NCI-H1092 treated with DMSO at 0.1 percent for 48 hours (cell line): Measurements from ENCODE around the gene ABHD17C.
"Not testable (repeated sequence)": the region's sequence is repeated elsewhere in the genome, so short reads cannot be mapped to it uniquely, and the experiment has no call there.

ENCODE experiments used
- DNase-seq: peaks from one replicate; lab custom pipeline; 2025; lab: John Stamatoyannopoulos, UW

The ABHD17C gene

GRCh38 chr15:80695099-80695910 is at the start of gene ABHD17C:
ABHD17C (plus strand) TSS chr15:80695310; CDS start chr15:80695430, 120 bp downstream.
- peak; percentile 25 for DNase-seq

DNA sequence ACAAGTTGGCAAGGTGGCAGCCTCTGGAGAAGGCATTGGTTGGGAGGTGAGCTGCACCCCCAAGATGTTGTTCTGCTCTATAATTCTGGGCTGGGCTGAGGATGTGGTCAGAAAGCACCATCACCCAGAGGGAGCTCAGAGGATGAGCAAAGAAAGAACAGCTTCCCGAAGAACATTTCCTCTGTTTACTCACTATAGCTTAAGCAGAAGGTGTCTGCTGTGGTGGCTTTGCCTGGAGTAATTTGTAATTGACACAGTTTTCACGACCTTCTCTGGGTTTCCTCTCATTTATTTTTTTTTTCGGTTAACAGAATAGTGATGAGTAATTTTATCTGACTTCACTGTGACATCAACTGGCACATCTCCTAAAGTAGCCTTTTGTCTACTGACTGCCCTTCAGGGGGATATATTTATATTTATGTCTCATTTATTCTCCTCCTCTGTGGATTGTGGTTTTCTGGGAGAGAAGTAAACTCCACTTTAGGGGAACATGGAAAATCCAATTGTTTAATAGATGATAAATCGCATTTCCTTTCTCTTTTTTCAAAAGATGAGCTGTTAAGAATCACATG is 49.5 kb upstream of the ABHD17C start:
- DNase-seq: no peak

DNA sequence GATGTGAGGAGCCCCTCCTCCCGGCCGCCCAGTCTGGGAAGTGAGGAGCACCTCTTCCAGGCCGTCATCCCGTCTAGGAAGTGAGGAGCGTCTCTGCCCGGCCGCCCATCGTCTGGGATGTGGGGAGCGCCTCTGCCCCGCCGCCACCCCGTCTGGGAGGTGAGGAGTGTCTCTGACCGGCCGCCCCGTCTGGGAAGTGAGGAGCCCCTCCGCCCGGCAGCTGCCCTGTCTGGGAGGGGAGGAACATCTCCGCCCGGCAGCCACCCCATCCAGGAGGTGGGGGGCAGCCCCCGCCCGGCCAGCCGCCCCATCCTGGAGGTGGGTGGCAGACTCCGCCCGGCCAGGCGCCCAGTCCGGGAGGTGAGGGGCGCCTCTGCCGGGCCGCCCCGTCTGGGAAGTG is 47.7 kb upstream of the ABHD17C start:
- not testable (repeated sequence) for DNase-seq

GRCh38 chr15:80654299-80654698 is 40.8 kb upstream of the ABHD17C start:
- DNase-seq: no peak

GRCh38 chr15:80659375-80659774 is 35.7 kb upstream of the ABHD17C start:
- DNase-seq: no peak

DNA sequence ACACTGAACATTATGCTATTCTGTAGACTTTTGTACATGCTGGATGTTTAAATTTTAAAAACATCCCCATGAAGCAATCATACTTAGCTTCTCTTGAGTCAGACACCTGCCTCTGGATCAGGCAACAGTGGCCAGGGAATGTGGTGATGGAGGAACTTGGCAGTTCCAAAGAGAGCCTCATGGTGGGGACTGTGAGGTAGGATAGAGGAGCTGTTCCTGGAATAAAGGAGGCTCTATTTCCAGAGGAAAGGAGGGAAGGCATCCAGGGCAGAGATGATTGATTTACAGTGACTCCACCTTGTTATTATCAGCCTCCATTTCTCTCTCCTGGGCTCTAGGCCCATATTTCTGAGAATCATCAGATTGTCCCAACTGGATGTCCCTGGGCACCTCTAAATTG is 35.0 kb upstream of the ABHD17C start:
- DNase-seq: peak; percentile 19

GRCh38 chr15:80662129-80662528 is 33.0 kb upstream of the ABHD17C start:
- no peak for DNase-seq

- DNase-seq: no peak
Measured at GRCh38 chr15:80662757-80663553, 32.2 kb upstream of the ABHD17C start.

- no peak for DNase-seq
Measured at GRCh38 chr15:80665151-80665550, 30.0 kb upstream of the ABHD17C start.

DNA sequence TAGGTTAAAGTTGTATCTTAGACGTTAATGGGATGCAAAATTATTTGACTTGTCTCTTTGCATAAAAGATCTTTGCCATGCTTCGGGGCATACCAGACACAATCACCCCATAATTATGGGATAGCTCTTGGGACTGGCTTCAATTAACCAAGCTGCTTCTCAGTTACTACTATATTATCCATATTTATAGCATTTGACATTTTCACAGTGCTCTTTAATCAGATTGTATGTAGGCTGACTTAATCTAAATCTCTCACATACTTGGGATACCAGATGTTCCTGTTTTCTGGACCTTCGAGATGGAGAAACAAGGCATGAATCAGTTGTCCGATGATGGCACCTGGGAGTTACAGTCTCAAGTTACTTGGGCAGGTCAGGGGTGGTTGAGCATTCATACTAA is 27.2 kb upstream of the ABHD17C start:
- no peak for DNase-seq

GRCh38 chr15:80668546-80669236 is 26.4 kb upstream of the ABHD17C start:
- DNase-seq: no peak

DNA sequence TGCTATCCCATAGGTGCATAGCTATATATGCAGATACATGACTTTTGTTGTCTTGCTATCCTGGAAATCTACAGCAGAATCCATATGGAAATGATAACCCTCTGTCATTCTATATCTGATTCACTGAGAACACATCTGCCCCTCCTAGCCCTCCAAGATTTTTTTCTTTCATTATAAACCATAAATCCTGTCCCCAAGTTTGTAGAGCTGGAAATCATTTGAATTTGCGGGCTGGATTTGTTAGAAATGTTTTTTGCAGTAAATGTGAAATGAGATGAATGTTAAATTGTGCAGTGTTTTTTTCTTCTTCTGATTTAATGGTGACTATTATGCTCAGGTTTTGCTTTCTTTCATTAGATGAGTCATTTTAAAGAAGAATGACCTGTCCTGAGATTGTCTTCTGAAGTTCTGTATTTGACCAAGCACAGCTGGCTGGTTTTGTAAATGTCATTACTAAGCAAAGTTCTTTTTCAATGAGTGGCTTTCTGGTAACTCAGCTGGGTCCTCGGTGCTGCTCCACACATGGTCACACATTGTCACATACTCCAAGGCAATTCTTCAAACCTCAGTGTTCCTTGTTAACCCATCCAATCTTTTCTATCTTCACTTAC is 25.3 kb upstream of the ABHD17C start:
- no peak for DNase-seq

GRCh38 chr15:80673561-80674244 is 21.4 kb upstream of the ABHD17C start:
- no peak for DNase-seq

GRCh38 chr15:80674245-80674614 is 20.9 kb upstream of the ABHD17C start:
- DNase-seq: no peak

DNA sequence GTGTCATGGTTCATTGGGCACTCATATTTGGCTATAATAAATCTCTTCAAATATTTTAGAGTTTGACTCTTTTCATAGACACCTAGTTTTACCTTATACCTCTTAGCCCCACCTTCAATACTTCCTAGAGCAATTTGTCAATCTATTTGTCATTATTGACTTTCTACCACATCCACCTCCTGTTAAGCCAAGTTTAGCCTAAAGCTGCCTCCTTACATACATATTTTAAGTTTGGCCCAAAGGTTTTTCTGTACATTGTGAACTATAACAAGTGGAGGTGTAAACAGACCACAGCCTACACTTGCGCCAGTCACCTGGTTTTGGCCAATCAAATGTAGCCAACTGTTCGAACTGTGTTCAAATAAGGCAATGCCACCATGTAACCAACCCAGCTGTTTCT is 18.1 kb upstream of the ABHD17C start:
- no peak for DNase-seq

DNA sequence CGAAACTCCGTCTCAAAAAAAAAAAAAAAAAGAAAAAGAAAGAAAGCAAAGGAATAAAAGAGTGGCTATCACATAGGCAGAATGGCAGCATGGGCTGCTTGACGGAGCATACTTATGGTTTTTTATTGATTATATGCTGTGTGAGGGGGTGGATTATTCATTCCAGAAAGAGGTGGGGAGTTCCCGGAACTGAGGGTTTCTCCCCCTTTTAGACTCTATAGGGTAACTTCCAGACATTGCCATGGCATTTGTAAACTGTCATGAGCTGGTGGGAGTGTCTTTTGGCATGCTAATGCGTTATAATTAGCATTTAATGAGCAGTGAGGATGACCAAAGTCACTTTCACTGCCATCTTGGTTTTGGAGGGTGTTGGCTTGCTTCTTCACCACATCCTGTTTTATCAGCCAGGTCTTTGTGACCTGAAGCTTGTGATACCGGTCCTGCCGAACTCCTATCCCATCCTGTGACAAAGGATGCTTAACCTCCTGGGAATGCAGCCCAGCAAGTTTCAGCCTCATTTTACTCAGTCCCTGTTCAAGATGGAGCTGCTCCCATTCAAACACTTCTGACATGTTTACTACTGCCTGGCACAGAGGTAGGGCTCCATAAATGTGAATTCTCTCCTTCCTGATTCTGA is 15.8 kb upstream of the ABHD17C start:
- DNase-seq: no peak

- no peak for DNase-seq
Measured at GRCh38 chr15:80679804-80680175, 15.3 kb upstream of the ABHD17C start.

DNA sequence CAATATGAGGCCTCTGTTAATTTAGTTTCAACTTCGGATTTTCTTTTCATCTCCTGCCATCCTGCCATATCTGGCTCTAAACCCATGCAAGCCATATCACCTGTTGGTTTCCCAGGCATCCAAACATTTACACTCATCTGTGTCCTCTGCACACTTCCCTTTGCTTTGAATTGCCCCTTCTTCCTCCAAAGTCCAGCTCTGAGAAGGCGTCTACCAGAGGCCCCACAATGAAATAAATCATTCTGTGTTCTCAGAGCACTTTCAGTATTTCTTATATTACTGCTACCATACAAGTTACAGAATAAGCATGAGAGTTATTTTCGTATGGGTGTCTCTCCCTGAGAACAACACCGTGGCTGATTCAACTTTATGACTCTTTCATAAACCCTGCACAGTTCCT is 12.9 kb upstream of the ABHD17C start:
- no peak for DNase-seq

- DNase-seq: no peak
Measured at GRCh38 chr15:80684697-80685096, 10.4 kb upstream of the ABHD17C start.

GRCh38 chr15:80685628-80686027 is 9.5 kb upstream of the ABHD17C start:
- no peak for DNase-seq

DNA sequence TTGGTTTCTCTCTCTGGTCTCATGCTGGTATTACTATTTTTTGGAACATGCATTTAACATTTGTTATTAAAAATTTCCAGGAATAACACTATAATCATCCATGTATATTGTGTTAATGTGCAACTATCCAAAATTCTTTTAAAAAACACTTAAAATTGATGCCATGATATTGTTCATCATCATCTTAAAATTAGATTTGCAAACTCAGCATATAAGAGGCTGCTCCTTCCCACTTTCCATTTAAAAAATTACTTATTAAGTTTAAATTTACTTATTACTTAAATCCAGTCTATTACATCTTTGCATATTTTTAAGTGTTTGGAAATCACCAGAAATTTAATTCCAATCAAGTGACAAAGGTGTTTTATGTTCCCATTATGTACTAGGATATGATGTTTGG is 5.8 kb upstream of the ABHD17C start:
- no peak for DNase-seq
